NCI-H2107 treated with DMSO at 0.1 percent for 48 hours (cell line): ENCODE data around the gene PAOX.
A peak's percentile ranks its signal among the peaks of the same experiment; 100 is the strongest.
"Not testable (repeated sequence)": the region's sequence is repeated elsewhere in the genome, so short reads cannot be mapped to it uniquely, and the experiment has no call there.

Source experiments
- DNase-seq: peaks from one replicate; lab custom pipeline; 2025; ENCODE audit not compliant: unreplicated experiment; lab: John Stamatoyannopoulos, UW

Gene PAOX

GRCh38 chr10:133364645-133365431, 14.2 kb upstream of the PAOX start:
- DNase-seq, result peak; percentile 8

GRCh38 chr10:133365461-133366129, 13.5 kb upstream of the PAOX start:
- DNase-seq, result no peak

GRCh38 chr10:133366130-133366478, 13.0 kb upstream of the PAOX start:
- DNase-seq, result no peak

GRCh38 chr10:133366751-133367150, 12.3 kb upstream of the PAOX start:
- DNase-seq, result no peak

- not testable (repeated sequence) for DNase-seq
These were observed 11.6 kb upstream of the PAOX start for GRCh38 chr10:133367461-133367860.

GRCh38 chr10:133368153-133368552, 10.9 kb upstream of the PAOX start:
- no peak for DNase-seq

- no peak for DNase-seq
These were observed 8.9 kb upstream of the PAOX start for GRCh38 chr10:133370030-133370786.

- DNase-seq, result no peak
These were observed 6.6 kb upstream of the PAOX start for GRCh38 chr10:133372507-133372906.

- peak; percentile 36 for DNase-seq
These were observed 5.6 kb upstream of the PAOX start, which contains the start of gene ECHS1 for GRCh38 chr10:133373174-133374090. ECHS1 (minus strand) TSS chr10:133373354; CDS start chr10:133373333, 21 bp downstream.

- no peak for DNase-seq
These were observed 3.5 kb upstream of the PAOX start for GRCh38 chr10:133375357-133376115.

GRCh38 chr10:133376183-133376582, 2.9 kb upstream of the PAOX start:
- not testable (repeated sequence) for DNase-seq

GRCh38 chr10:133377025-133377817, 1.8 kb upstream of the PAOX start:
- no peak for DNase-seq

- DNase-seq, result no peak
These were observed 1.2 kb upstream of the PAOX start for GRCh38 chr10:133377818-133378250.

- DNase-seq, result no peak
These were observed 588 bp upstream of the PAOX start for GRCh38 chr10:133378251-133379096.

GRCh38 chr10:133379801-133380666, 972 bp downstream of the PAOX start:
- no peak for DNase-seq

- no peak for DNase-seq
These were observed 2.0 kb downstream of the PAOX start for GRCh38 chr10:133381036-133381435.

- no peak for DNase-seq
These were observed 4.5 kb downstream of the PAOX start for GRCh38 chr10:133383551-133383950.
